Activated CD8-positive, alpha-beta memory T cell treated with anti-CD3 and anti-CD28 coated beads, Interleukin-2, amount 50 U/mL, for 24 hours (primary cell): ENCODE results near the gene C11orf68.

ENCODE experiments used
- DNase-seq: peaks from one replicate; pipeline ENCODE4 v3.0.0-alpha.2; 2020; ENCODE audit errors: extremely low read depth

Gene C11orf68

DNA sequence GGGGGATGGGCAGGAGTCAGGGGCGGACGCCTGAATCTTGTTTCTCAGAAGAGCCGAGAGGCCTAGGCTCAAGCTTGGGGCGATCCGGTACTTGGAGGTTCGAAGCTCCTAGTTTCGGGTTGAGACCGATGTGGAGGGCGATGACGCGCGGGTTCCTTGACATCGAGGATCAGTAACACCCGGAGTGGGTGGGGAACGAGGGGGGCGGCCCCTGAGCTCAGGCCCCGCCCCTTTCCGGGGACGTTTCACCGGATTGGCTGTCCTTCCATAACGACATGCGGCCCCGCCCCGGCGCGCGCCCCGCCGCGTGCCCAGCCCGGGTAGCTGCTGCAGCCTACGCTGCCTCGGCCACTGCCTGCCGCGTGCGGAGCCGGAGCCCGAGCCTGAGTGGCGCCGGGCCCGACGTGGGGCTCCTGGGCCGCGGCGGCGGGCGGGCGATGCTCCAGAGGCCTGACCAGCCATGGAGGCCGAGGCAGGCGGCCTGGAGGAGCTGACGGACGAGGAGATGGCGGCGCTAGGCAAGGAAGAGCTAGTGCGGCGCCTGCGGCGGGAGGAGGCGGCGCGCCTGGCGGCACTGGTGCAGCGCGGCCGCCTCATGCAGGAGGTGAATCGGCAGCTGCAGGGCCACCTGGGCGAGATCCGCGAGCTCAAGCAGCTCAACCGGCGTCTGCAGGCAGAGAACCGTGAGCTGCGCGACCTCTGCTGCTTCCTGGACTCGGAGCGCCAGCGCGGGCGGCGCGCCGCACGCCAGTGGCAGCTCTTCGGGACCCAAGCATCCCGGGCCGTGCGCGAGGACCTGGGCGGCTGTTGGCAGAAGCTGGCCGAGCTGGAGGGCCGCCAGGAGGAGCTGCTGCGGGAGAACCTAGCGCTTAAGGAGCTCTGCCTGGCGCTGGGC, 28.3 kb downstream of the C11orf68 start, which contains the start of gene CCDC85B:
Gene CCDC85B (plus strand): TSS at position 350 of the 895 bp plus-strand sequence. CDS start 111 bp downstream, at position 461.
- DNase-seq: peak; percentile 97

DNA sequence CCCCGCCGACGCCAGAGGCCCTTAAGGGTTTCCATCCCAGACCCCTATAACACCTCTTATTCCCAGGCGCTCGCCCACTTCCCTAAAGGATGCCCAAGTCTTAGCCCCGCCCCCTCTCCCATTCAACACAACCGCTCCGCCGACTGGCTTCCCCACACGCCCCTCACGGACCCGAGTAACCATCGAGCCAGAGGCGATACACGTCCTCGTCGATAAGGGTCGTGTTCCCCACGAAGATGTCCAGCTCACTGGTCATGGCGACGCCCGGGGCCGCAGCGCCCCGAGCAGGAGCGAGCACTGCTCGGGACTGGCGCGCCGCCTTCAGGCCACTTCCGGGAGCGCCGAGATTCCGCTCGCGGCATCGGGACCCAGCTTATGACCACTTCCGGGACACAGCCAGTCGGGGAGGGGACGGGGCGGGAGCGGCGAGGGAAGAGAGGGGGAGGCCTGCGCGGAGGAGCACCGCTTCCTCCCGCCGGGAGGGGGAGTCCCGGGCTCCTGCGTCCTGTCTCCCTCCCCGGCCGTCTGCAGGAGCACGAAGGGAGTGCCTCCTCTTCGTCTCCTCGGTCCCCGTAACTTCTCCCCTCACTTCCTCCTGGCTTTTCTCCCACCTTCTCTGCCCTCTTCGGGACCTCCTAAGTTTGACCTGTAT, 30.6 kb downstream of the C11orf68 start, which contains the start of gene FIBP:
Gene FIBP (minus strand): TSS at position 309 of the 652 bp plus-strand sequence. CDS start 53 bp downstream, at position 256.
- peak; percentile 89 for DNase-seq

DNA sequence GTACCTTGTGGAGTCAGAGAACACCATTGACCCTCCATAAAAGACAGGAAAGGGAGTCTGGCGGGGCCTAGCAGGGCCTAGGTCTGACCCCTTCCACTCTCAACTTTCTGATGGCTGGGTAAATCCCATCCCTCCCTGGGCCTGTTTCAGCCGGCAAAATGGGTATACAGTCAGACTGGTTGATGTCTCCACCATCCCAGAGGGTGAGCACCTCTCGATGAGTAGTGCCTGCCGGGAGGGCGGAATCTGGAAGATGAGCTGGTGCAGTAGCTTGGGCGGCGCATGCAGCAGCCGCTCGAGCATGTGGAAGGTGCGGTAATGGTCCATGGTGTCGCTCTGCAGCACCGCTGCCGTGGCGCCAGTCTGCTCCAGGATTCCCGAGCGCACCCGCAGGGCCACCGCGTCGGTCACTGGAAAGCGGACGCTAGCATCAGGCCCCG, 31.1 kb downstream of the C11orf68 start:
- DNase-seq: no peak

DNA sequence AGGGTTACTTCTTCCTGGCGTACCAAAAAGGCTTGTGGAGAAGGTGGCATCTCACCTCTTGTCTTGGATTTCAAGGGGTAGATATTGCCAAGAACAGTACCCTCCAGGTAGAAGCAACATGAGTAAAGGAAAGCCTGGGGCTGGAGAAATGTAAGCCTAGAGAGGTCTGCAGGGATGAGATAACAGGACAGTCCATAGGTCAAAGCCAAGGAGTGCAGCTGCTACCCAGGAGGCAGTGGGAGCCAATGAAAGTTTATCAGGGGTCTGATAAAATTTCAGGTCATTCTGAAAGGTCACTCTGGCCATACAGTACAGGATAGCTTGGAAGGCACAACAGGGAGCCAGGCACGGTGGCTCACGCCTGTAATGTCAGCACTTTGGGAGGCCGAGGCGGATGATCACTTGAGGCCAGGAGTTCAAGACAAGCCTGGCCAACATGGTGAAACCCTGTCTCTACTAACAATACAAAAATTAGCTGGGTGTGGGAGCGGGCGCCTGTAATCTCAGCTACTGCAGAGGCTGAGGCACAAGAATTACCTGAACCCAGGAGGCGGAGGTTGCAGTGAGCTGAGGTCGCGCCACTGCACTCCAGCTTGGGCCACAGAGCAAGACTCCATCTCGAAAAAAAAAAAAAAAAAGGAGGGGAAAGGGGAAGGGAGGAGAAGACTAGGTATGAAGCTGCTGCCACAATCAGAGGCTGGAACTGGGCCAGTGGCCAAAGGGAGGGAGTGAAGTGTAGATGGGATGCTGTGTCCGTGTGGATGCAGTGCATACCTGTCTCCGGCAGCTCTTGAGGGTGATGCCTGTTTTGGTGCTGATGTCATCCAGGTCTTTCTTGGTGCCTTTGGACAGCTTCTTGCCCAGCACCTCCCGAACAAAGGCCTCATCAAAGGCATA, 31.8 kb downstream of the C11orf68 start:
- DNase-seq: no peak

DNA sequence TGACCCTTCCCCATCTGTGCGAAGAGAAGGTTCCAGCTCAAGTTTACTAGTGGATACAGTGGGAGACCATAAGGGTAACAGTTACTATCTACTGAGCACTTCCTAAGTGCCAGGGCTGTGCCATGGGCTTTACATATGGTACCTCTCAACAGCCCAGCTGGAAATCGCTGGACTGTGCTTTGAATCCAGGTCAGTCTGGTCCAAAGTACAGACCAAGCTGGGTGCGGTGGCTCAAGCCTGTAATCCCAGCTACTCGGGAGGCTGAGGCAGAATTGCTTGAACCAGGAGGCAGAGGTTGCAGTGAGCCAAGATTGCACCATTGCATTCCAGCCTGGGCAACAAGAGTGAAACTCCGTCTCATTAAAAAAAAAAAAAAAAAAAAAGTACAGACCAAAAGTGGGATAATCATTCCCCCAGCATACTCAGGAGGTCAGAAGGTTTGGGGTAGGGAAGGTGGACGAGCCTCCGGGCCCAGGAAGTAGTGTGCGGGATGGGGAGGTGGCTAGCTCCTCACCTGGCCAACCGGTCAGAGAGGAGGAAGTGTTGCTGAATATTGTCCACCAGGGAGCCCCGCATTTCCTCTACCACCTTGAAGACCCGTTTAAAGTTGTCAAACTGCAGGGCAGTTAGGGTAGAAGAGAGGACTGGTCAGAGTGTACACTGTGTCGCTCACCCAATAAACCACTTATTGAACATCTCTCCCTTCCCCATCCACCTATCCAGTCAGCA, 32.9 kb downstream of the C11orf68 start:
- no peak for DNase-seq

DNA sequence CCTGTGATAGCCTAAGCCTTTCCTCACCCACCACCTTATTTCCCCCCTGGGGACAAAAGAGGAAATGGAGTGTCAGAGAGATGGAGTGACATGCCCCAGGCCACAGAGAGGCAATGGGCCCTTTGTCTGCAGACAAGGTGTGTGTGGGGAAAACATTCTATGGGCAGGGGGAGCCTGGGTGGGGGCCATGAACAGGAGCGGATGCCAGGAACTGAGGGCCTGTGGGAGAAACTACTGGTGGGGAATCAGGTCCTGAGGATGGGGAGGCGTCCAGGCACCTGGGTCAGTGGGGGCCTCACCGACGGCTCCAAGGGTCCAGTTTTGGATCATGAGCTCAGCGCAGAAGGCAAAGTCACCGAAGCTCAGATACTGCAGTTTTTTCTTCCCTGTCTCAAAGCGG, 33.6 kb downstream of the C11orf68 start:
- DNase-seq: no peak

DNA sequence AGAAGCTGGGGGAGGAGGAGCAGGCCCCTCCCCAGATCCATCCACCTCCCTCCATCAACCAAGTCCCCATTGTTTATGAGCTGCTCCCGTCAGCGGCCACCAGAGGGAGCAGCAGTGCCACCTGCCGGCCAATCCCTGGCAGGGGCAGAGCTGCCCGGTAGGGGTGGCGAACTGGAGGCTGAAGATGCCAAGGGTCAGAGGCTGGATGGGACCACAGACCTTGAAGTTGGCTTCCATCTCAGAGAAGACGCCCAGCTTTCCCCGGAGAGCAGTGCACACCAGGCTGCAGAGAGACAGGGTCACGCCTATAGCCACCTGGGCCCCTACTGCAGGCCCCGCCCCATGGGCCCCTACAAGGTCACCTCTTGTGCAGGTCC, 34.2 kb downstream of the C11orf68 start:
- DNase-seq: peak; percentile 62

DNA sequence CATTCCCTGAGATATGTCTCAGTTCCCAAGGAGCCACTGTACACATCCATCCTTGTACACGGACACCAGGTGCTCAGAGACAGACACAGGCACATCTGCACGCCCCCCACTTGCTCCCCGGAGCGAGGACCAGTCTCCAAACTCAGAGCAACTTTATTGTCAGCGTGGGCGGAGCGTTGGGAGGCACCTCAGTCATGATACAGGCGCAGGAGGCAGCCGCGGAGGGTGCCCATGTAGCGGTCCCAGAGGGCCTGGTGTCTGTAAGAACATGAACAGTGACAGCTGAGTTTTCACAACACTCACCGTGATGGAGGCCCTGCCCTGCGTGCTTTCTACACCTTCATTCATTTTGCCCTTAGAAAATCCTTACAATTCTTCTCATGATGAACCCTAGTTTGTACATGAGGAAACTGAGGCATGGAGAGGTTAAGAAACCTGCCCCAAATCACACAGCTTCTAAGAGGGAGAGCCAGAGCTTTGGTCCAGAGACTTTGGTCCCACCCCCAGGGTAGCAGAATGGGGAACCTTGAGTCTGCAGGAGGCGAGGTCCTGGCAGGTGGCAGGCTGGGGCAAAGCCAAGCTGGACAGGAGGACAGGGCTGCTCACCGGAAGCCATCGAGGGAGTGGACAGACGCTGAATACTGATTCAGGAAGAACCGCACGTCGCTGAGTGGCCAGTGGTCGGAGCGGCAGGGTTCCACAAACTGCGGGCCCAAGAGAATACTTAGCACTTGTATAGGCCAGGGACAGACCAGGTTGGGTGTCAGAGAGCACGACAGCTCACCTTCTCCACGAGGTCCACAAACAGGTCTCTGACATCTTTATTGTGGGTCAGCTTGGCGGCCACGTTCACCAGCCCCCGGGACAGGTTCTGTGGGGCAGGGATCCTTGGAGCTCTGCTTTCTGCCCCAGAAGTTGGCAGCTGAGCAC, 34.8 kb downstream of the C11orf68 start:
- DNase-seq: no peak

DNA sequence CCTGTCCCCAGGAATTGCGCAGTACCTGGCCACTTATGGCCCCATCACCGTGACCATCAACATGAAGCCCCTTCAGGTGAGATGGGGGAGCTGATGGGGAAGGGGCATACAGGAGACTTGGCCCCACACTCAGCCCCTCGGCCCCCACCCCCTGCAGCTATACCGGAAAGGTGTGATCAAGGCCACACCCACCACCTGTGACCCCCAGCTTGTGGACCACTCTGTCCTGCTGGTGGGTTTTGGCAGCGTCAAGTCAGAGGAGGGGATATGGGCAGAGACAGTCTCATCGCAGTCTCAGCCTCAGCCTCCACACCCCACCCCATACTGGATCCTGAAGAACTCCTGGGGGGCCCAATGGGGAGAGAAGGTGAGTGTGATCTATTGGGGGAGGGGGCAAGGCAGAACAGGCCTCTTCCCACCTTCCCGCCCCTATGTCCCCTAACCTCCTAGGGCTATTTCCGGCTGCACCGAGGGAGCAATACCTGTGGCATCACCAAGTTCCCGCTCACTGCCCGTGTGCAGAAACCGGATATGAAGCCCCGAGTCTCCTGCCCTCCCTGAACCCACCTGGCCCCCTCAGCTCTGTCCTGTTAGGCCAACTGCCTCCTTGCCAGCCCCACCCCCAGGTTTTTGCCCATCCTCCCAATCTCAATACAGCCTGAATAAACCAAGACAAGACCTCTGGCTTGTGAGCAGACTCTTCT, 35.7 kb downstream of the C11orf68 start:
- DNase-seq: no peak

DNA sequence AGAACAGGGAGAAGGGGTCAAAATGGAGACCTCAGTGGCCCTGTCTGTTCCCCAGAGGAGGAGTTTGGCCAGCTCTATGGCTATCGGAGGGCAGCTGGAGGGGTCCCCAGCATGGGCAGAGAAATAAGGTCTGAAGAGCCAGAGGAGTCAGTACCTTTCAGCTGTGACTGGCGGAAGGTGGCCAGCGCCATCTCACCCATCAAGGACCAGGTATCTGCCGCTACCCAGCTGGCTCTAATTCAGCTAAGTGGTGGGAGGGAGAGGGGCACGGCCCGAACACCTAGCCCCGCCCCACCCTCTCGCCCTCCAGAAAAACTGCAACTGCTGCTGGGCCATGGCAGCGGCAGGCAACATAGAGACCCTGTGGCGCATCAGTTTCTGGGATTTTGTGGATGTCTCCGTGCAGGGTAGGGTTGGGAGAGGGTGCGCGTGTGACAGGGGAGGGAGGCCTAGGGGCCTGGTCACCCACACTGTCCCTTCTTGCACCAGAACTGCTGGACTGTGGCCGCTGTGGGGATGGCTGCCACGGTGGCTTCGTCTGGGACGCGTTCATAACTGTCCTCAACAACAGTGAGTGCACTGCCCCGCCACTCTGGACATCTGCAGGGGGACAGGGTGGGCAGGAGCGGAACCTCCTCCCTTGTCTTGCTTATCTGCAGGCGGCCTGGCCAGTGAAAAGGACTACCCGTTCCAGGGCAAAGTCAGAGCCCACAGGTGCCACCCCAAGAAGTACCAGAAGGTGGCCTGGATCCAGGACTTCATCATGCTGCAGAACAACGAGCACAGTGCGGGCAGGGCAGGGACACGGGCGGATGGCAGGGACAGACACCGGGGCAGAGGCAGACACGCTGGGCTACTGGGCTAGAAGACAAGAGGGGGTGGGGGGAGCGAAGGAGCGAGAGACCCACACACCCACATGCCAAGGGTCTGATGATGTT, 36.5 kb downstream of the C11orf68 start:
- no peak for DNase-seq

DNA sequence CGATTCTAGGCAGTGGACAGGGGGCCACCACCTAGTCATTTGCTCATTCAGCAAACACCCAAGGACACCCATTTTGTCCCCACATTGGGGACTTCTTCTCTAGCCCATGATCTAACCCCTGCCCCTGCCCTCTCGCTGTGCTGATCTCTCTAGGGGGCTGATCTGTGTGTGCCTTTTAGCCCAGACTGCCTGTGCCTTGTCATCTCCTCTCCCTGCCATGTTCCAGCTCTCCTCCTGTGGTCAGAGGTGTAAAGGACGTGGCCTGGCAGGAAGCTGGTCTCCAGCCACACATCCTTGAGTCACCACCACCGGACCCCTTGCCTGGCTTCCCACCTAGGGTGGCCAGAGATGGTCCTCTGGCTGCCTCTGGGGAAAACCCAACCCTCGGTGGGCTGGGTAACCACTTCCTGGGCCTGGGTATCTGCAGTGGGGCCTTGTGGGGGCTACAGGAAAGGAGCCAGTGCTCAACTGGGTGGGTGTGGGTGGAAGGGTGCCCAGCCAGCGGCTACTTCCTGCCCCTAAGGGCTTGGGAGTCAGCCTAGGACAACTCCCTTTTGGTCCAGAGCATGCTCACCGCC, 37.9 kb downstream of the C11orf68 start:
- DNase-seq: no peak

DNA sequence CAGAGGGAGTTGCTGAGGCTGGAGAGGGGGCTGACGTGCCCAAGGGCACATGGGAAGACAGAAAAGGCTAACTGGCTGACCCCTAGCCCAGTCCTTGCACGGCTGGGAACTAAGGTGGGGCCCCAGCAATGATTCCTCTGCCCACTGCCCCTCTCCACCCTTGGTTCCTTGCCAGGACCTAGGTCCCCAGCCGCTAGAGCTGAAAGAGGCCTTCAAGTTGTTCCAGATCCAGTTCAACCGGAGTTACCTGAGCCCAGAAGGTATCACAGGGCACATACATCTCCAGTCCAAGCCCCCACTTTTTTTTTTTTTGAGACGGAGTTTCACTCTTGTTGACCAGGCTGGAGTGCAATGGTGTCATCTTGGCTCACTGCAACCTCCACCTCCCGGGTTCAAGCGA, 38.8 kb downstream of the C11orf68 start:
- DNase-seq: no peak

DNA sequence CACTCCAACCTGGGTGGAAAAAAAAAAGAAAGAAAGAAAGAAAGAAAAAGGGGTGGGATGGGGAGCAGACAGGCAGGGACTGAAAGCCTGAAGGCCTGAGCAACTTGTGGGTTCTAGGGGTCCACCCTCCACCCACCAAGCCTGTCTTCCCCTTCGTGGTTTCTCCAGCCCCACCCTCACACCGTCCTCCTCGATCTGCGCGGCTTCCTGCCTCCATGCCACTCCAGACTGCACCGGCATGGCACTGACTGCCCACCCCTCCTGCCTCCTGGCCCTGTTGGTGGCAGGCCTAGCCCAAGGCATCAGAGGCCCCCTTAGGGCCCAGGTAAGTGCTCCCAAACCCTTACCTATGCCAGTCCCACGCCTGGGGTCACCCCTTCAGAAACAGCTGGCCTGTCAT, 39.2 kb downstream of the C11orf68 start, which contains the start of gene CTSW:
Gene CTSW (plus strand): TSS at position 221 of the 400 bp plus-strand sequence. CDS start 18 bp downstream, at position 239.
- no peak for DNase-seq

DNA sequence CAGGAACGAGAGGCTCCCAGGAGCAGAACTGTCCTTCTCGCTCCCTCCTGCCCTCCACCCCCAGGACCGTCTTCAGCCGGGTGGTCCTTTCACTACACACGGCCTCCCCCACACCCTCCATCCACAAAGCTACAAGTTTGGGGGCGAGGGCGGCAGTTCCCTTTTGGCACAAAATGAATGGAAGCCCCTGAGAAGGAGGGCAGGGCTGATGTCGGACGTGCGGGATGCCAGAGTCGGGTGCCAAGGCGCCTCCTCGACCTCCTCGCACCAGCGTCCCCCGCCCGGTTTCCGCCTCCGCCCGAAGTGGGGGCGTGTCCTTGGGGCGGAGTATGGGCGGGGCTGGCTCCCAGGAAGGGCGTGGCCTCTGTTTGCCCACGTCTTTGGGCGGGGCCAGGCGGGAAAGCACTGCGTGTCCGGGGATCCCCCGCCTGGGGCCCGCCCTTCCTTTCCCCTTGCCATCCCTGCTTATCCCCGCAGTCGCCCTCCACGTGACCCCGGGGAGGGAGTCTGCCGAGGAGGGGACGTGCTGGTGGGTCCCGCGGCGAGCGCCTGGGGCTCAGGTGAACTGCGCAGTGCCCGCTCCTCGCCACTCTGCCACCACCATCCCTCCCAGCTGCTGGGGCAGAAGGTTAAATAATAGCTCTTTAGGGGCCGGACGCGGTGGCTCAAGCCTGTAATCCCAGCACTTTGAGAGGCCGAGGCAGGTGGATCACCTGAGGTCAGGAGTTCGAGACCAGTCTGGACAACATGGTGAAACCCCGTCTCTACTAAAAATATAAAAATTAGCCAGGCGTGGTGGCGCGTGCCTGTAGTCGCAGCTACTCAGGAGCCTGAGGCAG, 45.3 kb downstream of the C11orf68 start:
- peak; percentile 81 for DNase-seq

DNA sequence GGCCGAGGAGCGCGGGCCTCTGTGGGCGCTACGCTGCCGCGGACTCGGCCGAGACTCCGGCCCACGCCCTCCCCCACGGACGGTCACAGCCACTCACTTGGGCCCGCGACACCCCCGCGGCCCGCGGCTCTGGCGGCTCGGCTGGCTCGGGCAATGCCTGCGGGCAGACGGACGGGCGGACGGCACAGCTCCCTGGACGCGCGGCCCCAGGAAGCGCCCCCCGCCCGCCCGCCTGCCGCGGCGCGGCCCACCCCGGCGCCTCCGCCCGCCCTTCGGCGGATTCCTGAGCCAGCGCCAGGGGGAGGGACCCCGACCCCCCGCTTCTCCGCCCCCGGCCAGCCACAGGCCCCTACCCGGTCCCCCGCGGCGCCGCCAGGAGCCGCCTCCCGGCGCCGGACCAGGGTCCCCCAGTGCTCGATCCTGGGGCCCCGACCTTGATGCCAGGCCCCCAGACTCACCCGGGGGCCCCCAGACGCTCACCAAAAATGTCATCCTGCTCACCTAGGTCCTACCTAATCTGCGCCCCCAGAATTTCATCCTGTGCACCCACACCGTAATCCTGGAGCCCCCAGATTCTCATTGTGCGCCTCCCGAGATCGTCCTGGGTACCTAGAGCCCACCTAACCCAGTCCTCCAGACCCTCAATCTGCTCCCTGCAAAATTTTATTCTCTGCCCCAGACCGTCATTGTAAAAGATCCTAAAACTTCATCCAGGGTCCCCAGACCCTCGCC, 46.1 kb downstream of the C11orf68 start, which contains the start of gene EFEMP2:
Gene EFEMP2 (minus strand): TSS at position 215 of the 732 bp plus-strand sequence. CDS start 446 bp downstream, outside the sequence.
- DNase-seq: no peak
